NCI-H2081 (cell line): Measurements from ENCODE around the gene TRIM40.
A peak's percentile ranks its signal among the peaks of the same experiment; 100 is the strongest.
"Not testable (repeated sequence)": the region's sequence is repeated elsewhere in the genome, so short reads cannot be mapped to it uniquely, and the experiment has no call there.

Experiments
- DNase-seq, 2 experiments: peaks; one replicate each; lab custom pipeline; 2025; lab: John Stamatoyannopoulos, UW

TRIM40 gene

DNA sequence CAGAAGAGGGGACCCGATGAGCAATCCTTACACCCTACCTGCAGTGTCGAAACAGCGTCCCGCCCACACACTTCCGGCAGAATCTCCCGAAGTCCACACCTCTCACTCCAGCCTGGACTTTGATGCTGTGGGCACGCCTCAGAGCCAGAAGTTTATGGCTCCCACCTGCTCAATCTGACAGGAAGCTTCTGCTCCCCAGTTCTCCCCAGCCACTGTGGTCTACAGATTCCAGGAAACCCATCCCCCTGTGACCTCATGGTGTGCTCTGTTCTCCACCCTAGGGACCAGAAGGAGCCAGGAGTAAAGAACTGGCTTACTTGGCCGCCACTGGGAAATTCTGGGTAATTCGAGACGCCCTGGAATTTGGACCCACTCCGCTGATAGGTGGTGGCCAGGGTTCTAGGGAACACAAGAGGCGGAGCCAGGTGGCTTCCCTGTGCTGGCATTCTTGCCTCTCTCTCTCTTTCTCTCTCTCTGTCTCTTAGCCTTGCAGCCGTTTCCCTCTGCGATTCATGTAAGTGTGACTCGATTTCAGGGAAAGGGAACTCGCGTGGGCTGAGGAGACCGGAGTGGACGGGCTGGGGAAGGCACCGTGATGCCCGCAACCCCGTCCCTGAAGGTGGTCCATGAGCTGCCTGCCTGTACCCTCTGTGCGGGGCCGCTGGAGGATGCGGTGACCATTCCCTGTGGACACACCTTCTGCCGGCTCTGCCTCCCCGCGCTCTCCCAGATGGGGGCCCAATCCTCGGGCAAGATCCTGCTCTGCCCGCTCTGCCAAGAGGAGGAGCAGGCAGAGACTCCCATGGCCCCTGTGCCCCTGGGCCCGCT is 27.4 kb downstream of the TRIM40 start, which contains the start of gene TRIM15:
Gene TRIM15 (plus strand): TSS at position 457 of the 828 bp plus-strand sequence. CDS start 139 bp downstream, at position 596.
- no peak for DNase-seq

DNA sequence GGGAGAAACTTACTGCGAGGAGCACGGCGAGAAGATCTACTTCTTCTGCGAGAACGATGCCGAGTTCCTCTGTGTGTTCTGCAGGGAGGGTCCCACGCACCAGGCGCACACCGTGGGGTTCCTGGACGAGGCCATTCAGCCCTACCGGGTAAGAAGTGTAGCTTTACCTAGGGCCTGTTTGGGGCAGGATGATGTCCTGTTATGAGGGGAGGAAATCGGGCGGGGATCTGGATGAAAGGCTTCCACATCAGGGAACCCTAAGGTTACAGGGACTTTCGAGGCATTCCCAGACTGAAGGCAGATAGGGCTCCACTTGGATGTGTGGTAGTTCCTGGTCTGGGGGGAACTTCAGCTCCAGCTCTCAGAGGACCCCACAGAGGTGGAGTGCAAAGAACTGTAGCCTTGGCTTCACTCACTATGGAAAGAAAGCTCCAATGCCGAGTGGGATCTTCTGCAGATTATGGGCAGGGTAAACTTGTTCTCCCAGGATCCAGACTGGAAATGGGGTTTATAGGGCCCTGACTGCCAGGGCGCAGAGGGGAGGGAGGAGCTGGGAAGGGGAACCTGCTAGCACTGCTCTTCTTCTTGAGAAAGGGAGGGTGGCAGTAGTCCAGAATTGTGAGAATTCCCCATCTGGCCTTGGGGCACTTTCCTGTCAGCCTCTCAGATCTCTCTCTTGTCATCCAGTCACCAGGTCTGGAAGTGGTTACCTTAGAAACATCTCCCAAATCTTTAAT is 28.1 kb downstream of the TRIM40 start:
- DNase-seq: no peak

DNA sequence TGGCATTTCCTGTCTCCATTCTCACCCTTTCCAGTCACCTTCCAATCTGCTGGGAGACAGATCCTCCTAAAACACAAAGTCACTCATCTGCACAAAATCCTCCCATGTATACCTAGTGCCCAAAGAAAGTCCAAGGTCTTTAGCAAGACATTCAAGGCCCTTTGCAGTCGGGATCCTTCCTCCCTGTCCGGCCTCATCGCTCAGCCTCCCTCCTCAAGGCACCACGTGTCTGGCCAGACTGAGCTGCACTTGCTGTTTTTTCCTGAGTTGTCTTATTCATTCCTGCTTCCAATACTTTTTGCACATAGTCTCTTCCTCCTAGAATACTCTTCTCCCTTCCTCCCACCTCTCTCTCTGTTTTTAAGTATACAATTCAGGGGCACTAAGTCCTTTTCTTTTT is 28.8 kb downstream of the TRIM40 start:
- DNase-seq: no peak

- not testable (repeated sequence) for DNase-seq
Observed at GRCh38 chr6:30165238-30165637, 29.3 kb downstream of the TRIM40 start.

DNA sequence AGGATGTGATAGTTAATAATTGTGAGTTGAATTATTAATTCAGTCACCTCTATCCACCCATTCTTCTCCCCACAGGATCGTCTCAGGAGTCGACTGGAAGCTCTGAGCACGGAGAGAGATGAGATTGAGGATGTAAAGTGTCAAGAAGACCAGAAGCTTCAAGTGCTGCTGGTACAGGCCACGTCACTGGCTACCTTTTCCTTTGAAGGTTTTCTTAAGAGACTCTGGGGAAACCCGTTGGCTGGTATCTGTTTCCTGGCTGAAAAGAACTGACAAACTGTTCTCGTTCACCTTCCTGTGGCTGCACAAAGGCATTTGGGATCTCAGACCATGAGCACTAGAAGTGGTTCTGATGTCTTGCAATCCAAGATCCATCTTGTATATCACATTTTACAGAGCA is 31.2 kb downstream of the TRIM40 start:
- no peak for DNase-seq

GRCh38 chr6:30168741-30169140 is 32.8 kb downstream of the TRIM40 start:
- DNase-seq: no peak

DNA sequence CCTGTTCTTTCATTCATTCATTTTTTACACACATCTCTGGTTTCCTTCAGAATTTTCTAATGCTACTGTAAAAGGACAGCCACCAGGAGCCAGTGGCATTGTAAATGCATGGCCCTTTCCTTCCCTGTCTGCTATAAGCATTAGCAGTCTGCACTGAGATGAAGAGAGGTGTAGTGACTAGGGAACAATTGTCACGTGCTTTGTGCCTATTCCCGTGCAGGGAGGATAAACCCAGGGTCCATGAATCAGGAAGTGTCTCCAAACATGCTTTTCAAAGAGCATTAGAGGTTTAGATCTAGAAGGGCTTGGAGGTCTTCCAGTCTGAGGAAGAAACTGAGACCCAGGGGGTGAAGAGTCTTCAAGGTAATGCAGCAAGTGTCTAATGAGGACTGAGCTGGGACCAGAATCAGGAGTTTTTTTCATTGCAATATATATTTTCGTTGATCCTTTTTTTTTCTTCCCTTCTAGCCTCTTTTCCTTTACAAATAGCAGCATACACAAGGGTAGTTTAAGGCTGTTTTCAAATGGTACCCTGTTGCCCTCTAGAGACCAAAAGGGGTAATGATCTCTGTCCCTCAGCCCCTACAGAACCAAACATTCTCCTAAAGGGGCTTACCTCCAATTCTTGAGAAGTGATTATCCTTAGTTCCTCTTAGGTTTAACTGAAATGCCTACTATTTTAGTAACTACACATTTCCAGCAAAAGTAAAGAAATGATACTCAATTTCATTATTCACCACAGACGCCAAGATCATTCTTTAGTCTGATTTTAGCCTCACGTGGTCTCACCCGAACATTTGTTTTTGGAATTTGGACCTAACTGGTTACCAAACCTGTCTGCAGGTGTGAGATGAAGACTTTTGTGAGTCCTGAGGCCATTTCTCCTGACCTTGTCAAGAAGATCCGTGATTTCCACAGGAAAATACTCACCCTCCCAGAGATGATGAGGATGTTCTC is 34.0 kb downstream of the TRIM40 start:
- DNase-seq: peak; percentile 17 to 48

DNA sequence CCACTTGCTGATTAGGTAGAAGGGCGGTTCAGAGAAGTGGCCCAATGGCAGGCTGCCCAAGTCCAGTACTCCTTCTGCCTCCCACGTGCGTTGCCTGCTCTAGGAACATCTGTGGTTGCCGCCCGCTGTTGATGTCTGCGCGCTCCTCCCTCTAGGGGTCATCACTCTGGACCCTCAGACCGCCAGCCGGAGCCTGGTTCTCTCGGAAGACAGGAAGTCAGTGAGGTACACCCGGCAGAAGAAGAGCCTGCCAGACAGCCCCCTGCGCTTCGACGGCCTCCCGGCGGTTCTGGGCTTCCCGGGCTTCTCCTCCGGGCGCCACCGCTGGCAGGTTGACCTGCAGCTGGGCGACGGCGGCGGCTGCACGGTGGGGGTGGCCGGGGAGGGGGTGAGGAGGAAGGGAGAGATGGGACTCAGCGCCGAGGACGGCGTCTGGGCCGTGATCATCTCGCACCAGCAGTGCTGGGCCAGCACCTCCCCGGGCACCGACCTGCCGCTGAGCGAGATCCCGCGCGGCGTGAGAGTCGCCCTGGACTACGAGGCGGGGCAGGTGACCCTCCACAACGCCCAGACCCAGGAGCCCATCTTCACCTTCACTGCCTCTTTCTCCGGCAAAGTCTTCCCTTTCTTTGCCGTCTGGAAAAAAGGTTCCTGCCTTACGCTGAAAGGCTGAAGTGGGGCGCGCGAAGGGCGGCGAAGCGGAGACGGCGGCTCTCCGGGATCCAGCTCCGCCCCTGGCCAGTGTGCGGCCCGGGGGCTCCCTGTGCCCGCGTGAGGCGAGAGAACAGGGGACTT is 35.9 kb downstream of the TRIM40 start:
- DNase-seq: no peak

- no peak for DNase-seq
Observed at GRCh38 chr6:30172681-30173080, 36.7 kb downstream of the TRIM40 start.

- DNase-seq: no peak
Observed at GRCh38 chr6:30175765-30176164, 39.8 kb downstream of the TRIM40 start.

DNA sequence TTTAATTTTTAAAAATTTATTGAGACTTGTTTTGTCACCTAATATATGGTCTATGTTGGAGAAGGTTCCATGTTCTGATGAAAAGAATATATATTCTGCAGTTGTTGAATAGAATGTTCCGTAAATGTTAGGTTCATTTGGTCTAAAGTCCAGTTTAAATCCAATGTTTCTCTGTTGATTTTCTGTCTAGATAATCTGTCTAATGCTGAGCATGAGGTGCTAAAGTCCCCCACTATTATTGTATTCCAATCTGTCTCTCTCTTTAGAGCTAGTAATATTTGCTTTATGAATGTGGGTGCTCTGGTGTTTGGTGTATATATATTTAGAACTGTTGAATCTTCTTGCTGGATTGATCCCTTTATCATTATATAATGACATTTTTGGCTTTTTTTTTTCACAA is 42.9 kb downstream of the TRIM40 start:
- DNase-seq: no peak

- DNase-seq: no peak
Observed at GRCh38 chr6:30180145-30180544, 44.2 kb downstream of the TRIM40 start.

DNA sequence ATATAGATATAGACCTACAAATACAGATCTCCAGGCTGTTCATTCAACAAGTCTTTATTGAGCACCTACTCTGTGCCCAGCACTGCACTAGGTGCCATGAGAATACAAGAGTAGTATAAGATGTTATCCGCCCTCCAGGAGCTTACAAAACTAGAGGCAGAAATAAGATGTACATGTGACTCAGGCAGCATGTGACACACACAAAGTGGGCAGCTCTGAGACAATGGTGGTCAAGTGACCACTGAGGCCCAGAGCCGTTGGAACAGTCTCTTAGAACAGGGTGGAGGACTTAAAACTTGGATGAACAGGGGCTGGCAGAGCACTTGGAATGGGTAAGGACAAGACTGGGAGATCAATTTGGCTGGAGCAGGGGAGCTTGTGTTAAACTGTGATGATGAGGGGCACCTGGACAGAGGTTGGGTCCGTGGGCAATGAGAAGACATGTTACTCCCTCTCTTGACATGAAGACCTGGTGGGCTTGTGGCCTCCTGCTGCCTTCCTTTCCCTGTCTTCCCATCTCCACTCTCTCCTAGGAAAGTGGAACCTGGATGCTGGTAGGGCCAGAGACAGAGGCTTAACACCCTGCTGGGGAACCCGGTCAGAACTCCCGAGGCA is 48.6 kb downstream of the TRIM40 start:
- no peak for DNase-seq

DNA sequence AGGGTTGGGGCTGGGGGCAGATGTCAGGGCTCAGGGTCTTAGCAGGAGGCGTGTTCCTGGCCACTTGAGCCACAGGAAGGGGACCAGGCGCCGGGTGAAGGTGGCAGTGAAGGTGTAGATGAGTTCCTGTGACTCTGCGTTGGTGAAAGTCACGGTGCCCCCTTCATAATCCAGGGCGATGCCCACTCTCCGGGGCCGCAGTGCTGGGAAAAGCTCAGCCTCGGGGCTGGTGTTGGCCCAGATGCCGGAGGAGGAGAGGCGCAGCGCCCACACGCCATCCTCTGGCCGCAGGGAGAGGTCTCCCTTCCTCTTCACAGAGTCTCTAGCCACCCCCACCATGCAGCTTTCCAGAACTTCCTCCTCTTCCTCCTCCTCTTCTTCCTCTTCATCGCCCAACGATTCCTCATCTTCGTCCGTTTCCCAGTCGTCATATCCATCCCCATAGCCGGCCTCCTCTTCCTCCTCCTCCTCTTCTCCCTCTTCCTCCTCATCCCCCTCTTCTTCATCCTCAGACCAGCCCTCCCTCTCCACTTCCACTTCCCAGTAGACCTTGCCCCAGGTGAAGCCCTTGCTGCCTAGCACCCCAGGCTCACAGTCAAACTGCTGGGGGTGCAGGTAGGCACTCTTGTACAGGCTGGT is 50.0 kb downstream of the TRIM40 start:
- DNase-seq: no peak

GRCh38 chr6:30188541-30188940 is 52.6 kb downstream of the TRIM40 start:
- DNase-seq: no peak

- no peak for DNase-seq
Observed at GRCh38 chr6:30192076-30192475, 56.1 kb downstream of the TRIM40 start.

DNA sequence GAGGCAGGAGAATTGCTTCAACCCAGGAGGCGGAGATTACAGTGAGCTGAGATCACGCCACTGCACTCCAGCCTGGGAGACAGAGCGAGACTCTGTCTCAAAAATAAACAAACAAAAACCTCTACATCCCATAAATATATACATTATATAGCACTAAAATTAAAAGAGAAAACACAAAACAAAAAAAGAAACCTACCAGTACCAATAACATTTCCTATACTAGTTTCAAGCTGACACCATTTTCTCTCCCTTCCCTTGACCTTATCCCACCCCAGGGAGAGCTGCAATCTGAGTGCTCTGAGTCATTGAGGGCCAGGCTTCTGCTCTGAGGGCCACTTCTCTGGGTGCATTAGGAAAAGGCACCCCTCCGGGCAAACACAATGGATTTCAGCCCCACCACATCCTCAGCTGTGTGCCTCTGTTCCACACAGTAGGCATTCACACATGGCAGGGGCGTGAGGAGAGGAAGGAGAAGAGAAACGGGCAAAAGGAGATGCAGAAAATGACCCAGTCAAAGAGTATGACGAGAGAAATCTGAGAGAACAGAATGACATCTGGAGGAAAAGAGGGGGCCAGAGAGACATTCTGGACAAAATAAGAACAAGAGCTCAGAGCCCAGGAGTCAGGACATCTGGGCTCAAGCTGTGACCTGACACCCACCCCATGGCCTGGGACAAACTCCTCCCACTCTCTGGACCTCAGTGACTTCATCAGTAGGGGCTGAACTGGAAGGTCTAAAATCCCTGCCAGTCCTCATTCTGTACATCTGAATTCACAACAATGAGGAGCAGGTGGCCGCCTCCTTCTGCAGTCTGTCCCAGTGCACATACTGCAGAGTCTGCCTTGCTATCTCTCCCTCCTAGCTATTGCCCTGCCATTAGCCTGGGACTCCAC is 59.1 kb downstream of the TRIM40 start:
- DNase-seq: no peak

DNA sequence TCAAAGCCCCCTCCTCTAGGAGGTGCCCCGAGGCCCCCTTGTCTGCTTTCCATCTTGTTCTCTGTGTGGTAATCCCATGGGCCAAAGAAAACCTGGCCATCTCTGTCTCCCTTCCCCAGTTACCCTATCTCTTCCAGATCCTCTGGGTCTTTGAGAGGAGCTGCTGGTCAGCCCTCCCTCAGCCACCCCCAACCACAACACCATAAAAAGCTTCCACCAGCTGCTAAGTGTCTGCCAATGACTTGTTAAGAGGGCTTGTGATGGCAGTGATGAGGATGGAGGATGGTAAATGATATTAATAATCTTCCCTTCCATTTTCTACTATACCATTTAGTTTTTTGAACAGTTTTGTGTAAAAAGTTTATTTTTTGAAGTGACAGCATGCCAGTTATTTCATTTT is 60.0 kb downstream of the TRIM40 start:
- no peak for DNase-seq

- no peak for DNase-seq
Observed at GRCh38 chr6:30196376-30196775, 60.4 kb downstream of the TRIM40 start.
